GM12864 (cell line): ENCODE results near the gene TRABD2B.

Experiments used
- DNase-seq: peaks from one replicate; pipeline ENCODE4 v3.0.0-alpha.2; 2011; ENCODE audit warnings: low read depth
- H3K4me3 ChIP-seq: 2 replicates; pipeline ENCODE4 v1.5.1; 2011; ENCODE audit warnings: mild to moderate bottlenecking, low read depth, low read length, control low read depth
- CTCF ChIP-seq: IDR thresholded peaks from 2 replicates; pipeline ENCODE4 v1.5.1; 2011; ENCODE audit warnings: low read depth, mild to moderate bottlenecking, moderate library complexity, low read length, control low read depth, inconsistent platforms; ENCODE audit errors: missing control alignments

The TRABD2B gene

GRCh38 chr1:47764461-47765046 is 232.6 kb downstream of the TRABD2B start:
- TF ChIP-seq CTCF: no peak
- H3K4me3 ChIP-seq: no peak overlapping the region
- no peak for DNase-seq

GRCh38 chr1:47763591-47764171 is 233.5 kb downstream of the TRABD2B start:
- TF ChIP-seq CTCF: no peak
- DNase-seq: no peak
- no peak overlapping the region for H3K4me3 ChIP-seq

GRCh38 chr1:47761974-47762373 is 235.2 kb downstream of the TRABD2B start:
- no peak for DNase-seq
- no peak for TF ChIP-seq CTCF
- no peak overlapping the region for H3K4me3 ChIP-seq

- DNase-seq: no peak
- TF ChIP-seq CTCF: no peak
- H3K4me3 ChIP-seq: no peak overlapping the region
Measured at GRCh38 chr1:47761201-47761930, 235.8 kb downstream of the TRABD2B start.

- no peak for TF ChIP-seq CTCF
- H3K4me3 ChIP-seq: no peak overlapping the region
- DNase-seq: no peak
Measured at GRCh38 chr1:47759936-47760629, 237.1 kb downstream of the TRABD2B start.

GRCh38 chr1:47759251-47759935 is 237.8 kb downstream of the TRABD2B start:
- TF ChIP-seq CTCF: no peak
- no peak for DNase-seq
- H3K4me3 ChIP-seq: no peak overlapping the region
